NCI-H1048 (cell line): ENCODE measurements around the gene PLA2G1B.

Experiments used
- DNase-seq: peaks from one replicate; lab custom pipeline; 2025; lab: John Stamatoyannopoulos, UW

Gene PLA2G1B

GRCh38 chr12:120324841-120325417 lies 2.6 kb downstream of the PLA2G1B start:
- DNase-seq: no peak

- no peak for DNase-seq
Measured at GRCh38 chr12:120323772-120324171, 3.8 kb downstream of the PLA2G1B start.

GRCh38 chr12:120321382-120322202 lies 6.0 kb downstream of the PLA2G1B start:
- no peak for DNase-seq

GRCh38 chr12:120317224-120318105 lies 10.1 kb downstream of the PLA2G1B start:
- DNase-seq: peak; percentile 99

GRCh38 chr12:120316798-120317223 lies 10.8 kb downstream of the PLA2G1B start:
- no peak for DNase-seq

GRCh38 chr12:120314220-120314619 lies 13.4 kb downstream of the PLA2G1B start:
- DNase-seq: no peak

GRCh38 chr12:120301962-120302815 lies 25.4 kb downstream of the PLA2G1B start, which contains the start of gene SIRT4:
Gene SIRT4, plus strand, starts transcription at chr12:120302321. Its CDS starts 1,241 bp downstream, at chr12:120303562.
- peak; percentile 80 for DNase-seq

- DNase-seq: peak; percentile 72
Measured at GRCh38 chr12:120292661-120293531, 34.7 kb downstream of the PLA2G1B start, which contains the start of gene RNU4-1. Gene RNU4-1, minus strand, starts transcription at chr12:120293237.

GRCh38 chr12:120292411-120292660 lies 35.2 kb downstream of the PLA2G1B start:
- DNase-seq: no peak

GRCh38 chr12:120290609-120291305 lies 36.8 kb downstream of the PLA2G1B start:
- DNase-seq: no peak

GRCh38 chr12:120287491-120287890 lies 40.1 kb downstream of the PLA2G1B start:
- no peak for DNase-seq

- DNase-seq: no peak
Measured at GRCh38 chr12:120286768-120287490, 40.6 kb downstream of the PLA2G1B start.

GRCh38 chr12:120284381-120284780 lies 43.2 kb downstream of the PLA2G1B start:
- no peak for DNase-seq

- no peak for DNase-seq
Measured at GRCh38 chr12:120283318-120283717, 44.3 kb downstream of the PLA2G1B start.

GRCh38 chr12:120278137-120279069 lies 49.2 kb downstream of the PLA2G1B start:
- DNase-seq: no peak

GRCh38 chr12:120276734-120277133 lies 50.8 kb downstream of the PLA2G1B start:
- DNase-seq: no peak
